HFFc6 (cell line): ENCODE measurements around the gene CNDP2. TPM values are rescaled to one million over a fixed set of nuclear protein-coding genes. Genes with fewer than 3 reads are reported as not detected.
"Not testable (repeated sequence)": the region's sequence is repeated elsewhere in the genome, so short reads cannot be mapped to it uniquely, and the experiment has no call there.

Experiments
- DNase-seq: peaks from one replicate; pipeline ENCODE4 v3.0.0-alpha.2; 2018
- H3K27ac Mint-ChIP-seq: 2 replicates; pipeline ENCODE4 v1.8.0; 2020; ENCODE audit warnings: mild to moderate bottlenecking, mixed read lengths
- H3K27me3 Mint-ChIP-seq: 2 replicates; pipeline ENCODE4 v1.8.0; 2021; ENCODE audit warnings: mild to moderate bottlenecking, moderate library complexity, mixed read lengths; ENCODE audit not compliant: insufficient read depth
- H3K36me3 Mint-ChIP-seq: 2 replicates; pipeline ENCODE4 v1.8.0; 2021; ENCODE audit warnings: low read depth, mixed read lengths
- H3K4me1 Mint-ChIP-seq: 2 replicates; pipeline ENCODE4 v1.8.0; 2020; ENCODE audit warnings: low read depth, mixed read lengths
- H3K4me3 Mint-ChIP-seq: 2 replicates; pipeline ENCODE4 v1.8.0; 2020; ENCODE audit warnings: mild to moderate bottlenecking, moderate library complexity, mixed read lengths
- H3K9me3 Mint-ChIP-seq: 2 replicates; pipeline ENCODE4 v1.8.0; 2020; ENCODE audit warnings: mild to moderate bottlenecking, mixed read lengths
- total RNA-seq, 6 experiments: library from RNA; stranded (reverse); fragmentation: NEBNext Ultra II Directional; extraction: Animal tissue kit (Norgen Biotek cat#: 25700); gene quantifications; 2 replicates in 1 of 6; 3 replicates in 5 of 6; pipeline ENCODE4 v1.2.3, GENCODE V29; 2021
- TF ChIP-seq, protein P1 (sequence below): fragments of 200-600 bp; sonication (generic); IDR thresholded peaks from 2 replicates; pipeline ENCODE4 v1.5.0; 2021; ENCODE audit warnings: antibody characterized with exemption, mild to moderate bottlenecking

CNDP2 gene
- total RNA-seq, 6 experiments from 2014 or later: 79.7 to 95.4 (median 85.3) TPM

DNA sequence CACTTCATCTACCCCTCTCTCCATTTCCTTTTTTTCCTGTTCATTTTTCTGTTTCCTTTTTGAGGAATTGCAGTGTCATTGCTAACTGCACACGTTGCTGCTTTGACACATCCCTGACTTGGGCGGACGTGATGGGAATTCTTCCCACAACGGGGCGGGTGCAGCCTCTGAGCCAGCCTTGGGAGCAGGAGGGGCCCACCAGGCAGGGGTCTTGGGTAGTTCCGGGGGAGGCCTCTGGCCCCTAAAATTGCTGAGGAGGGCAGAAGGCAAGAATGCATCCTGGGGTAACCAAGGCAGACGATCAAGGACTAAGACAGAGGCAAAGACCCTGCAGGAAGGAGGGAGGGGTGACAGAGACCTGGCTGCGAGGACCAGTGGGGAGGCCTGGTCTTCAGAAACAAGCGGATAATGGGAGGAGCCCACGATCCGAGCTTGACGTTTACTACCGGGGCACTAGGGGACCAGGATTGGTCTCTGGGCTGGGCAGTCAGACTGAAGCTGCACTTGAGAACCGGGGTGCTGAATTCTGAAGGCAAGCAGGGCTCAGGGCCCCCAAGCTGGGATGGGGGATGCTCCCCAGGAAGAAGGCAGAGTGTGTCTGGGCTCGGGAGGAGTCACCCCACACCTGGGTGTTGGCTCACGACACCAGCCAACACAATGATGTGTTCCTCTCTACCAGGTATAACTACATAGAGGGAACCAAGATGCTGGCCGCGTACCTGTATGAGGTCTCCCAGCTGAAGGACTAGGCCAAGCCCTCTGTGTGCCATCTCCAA, 23.3 kb downstream of the CNDP2 start:
- Mint-ChIP-seq H3K9me3 (no peaks in the 10 kb centered on the region), H3K4me3 (no peak overlapping the region), H3K27me3 (no peaks in the 10 kb centered on the region; the same call in 1 of the 2 replicates), H3K4me1 (no peaks in the 10 kb centered on the region), H3K36me3 (peaks cover 31% of the 10 kb centered on the region), H3K27ac (no peak overlapping the region)
- no peak for DNase-seq
- TF ChIP-seq, protein P1, sequence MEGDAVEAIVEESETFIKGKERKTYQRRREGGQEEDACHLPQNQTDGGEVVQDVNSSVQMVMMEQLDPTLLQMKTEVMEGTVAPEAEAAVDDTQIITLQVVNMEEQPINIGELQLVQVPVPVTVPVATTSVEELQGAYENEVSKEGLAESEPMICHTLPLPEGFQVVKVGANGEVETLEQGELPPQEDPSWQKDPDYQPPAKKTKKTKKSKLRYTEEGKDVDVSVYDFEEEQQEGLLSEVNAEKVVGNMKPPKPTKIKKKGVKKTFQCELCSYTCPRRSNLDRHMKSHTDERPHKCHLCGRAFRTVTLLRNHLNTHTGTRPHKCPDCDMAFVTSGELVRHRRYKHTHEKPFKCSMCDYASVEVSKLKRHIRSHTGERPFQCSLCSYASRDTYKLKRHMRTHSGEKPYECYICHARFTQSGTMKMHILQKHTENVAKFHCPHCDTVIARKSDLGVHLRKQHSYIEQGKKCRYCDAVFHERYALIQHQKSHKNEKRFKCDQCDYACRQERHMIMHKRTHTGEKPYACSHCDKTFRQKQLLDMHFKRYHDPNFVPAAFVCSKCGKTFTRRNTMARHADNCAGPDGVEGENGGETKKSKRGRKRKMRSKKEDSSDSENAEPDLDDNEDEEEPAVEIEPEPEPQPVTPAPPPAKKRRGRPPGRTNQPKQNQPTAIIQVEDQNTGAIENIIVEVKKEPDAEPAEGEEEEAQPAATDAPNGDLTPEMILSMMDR: no peak

DNA sequence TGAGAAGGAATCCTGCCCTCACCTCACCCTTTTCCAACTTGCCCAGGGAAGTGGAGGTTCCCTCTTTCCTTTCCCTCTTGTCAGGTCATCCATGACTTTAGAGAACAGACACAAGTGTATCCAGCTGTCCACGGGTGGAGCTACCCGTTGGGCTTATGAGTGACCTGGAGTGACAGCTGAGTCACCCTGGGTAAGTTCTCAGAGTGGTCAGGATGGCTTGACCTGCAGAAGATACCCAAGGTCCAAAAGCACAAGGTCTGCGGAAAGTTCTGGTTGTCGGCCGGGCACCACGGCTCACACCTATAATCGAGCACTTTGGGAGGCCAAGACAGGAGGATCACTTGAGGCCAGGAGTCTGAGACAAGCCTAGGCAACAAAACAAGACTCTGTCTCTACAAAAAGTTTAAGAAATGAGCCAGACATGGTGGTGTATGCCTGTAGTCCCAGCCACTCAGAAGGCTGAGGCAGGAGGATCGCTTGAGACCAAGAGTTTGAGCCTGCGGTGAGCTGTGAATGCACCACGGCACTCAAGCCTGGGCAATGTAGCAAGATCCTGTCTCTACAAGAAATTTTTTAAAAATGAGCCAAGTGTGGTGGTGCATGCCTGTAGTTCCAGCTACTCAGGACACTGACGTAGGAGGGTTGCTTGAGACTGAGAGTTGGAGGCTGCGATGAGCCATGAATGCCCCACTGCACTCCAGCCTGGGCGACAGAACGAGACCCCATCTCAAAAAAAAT, 24.1 kb downstream of the CNDP2 start:
- DNase-seq: no peak
- H3K27ac Mint-ChIP-seq: no peak overlapping the region

DNA sequence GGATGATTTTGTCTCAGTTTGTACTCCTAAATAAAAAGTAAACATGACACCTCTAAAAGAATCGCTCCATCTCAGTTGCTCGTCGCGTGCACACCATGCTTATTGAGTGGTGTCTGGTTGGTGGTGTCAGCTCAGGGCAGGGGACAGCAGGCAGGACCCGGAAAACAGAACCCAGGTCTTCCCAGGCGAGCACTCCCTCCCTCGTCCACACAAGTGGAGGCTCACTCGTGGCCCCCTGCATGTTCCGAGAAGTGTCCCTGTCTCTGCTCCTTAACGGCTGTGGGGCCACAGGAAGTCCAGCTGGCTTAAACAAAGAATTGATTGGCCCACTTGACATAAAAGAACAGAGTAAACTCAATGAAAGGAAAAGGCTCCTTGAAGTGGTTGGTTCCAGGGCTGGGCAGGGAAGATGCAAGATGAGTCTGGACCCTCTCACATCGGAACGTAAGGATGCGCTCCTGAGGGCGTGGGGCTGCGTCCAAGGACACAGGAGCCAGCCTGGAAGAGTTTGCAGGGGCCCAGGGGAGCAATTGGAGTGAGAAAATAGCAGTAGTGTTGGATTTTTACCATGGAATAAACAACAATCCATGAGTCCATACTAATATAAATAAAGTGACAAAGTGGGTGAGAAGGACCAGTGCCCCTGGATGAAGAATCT, 25.0 kb downstream of the CNDP2 start:
- Mint-ChIP-seq H3K36me3 (peaks cover 31% of the 10 kb centered on the region), H3K27ac (no peak overlapping the region), H3K4me1 (no peaks in the 10 kb centered on the region), H3K9me3 (no peaks in the 10 kb centered on the region), H3K4me3 (no peak overlapping the region; the same call in 1 of the 2 replicates), H3K27me3 (no peaks in the 10 kb centered on the region; the same call in 1 of the 2 replicates)
- DNase-seq: no peak
- TF ChIP-seq, protein P1: no peak

More for the DNA sequence above, 24.1 kb downstream of the CNDP2 start:
- no peaks in the 10 kb centered on the region for H3K4me1 Mint-ChIP-seq
- TF ChIP-seq, protein P1: no peak
- no peaks in the 10 kb centered on the region for H3K9me3 Mint-ChIP-seq
- H3K4me3 Mint-ChIP-seq: no peak overlapping the region
- H3K27me3 Mint-ChIP-seq: no peaks in the 10 kb centered on the region; the same call in 1 of the 2 replicates
- H3K36me3 Mint-ChIP-seq: peaks cover 31% of the 10 kb centered on the region

DNA sequence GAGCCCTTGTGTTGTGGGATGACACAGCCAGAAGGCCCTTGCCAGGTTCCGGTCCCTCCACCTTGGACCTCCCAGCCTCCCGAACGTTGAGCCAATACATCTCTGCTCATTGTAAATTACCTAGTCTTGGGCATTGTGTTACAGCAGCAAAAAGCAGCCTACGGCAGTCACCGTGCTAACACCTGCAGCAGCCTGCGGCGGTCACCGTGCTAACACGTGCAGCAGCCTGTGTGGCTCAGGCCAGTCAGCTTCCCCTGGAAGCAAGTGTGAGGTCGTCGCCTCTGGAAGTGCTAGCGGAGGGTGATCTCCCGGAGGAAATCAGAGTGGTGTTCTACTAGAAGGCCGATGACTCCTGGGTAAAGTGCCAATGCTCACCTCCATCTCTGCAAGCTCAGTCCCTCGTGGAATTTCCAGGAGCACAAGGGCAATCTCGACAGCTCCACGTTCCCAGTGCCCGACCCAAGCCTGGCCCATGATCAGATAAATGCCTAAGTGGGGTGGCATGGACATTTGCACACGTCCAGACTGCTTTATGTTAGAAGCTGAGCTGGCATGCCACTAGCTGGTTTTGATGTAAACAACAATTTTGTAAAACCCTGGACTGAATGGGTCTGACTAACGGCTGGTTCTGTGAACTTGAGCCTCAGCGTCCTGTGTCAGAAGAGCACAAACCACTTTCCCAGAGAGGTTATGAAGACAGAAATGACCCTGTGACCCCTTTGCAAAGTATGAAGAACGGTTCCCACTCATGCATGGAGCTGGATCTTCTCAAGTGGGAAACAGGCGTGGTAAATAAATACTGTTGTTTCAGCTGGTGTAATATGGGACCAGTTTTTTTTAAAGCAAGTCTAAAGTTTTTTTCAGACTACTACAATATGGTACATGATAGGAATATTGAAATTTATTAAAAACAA, 26.7 kb downstream of the CNDP2 start:
- TF ChIP-seq, protein P1: no peak
- DNase-seq: no peak
- Mint-ChIP-seq H3K27me3 (peaks cover 7% of the 10 kb centered on the region; the same call in 1 of the 2 replicates), H3K4me1 (no peaks in the 10 kb centered on the region), H3K4me3 (no peak overlapping the region), H3K27ac (no peak overlapping the region), H3K9me3 (no peaks in the 10 kb centered on the region), H3K36me3 (peaks cover 25% of the 10 kb centered on the region)

DNA sequence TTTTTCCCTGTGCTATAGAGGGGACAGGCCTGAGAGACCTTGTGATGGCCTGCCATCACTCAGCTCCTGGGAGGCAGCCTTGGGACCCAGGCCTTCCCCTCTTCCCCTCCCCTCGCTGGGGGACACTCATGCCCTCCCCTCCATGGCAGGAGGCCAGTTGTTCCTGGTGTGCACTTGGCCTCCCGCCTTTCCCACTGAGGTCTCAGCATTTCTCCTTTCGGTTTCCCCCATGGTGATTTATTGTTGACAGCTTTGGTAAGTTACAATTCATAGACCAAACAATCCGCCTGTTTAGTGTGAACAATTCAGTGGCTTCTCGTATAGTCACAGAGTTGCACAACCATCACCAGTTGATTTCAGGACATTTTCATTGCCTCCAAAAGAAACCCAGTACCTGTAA, 27.9 kb downstream of the CNDP2 start:
- peaks cover 7% of the 10 kb centered on the region for H3K27me3 Mint-ChIP-seq
- peaks cover 23% of the 10 kb centered on the region for H3K36me3 Mint-ChIP-seq
- H3K9me3 Mint-ChIP-seq: no peaks in the 10 kb centered on the region
- no peak for DNase-seq
- no peaks in the 10 kb centered on the region for H3K4me1 Mint-ChIP-seq
- no peak overlapping the region for H3K27ac Mint-ChIP-seq
- no peak overlapping the region for H3K4me3 Mint-ChIP-seq
- TF ChIP-seq, protein P1: no peak

DNA sequence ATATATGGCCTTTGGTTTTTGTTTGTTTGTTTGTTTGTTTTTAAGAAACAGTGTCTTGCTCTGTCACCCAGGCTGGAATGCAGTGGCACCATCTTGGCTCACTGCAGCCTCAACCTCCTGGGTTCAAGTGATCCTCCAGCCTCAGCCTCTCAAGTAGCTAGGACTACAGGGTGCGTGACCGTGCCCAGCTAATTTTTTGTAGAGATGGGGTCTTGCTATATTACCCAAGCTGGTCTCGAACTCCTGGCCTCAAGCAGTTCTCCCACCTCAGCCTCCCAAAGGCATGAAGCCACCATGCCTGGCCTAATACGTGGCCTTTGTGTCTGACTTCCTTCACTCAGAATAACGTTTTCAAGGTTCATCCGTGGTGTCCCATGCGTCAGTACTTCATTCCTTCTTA, 28.8 kb downstream of the CNDP2 start:
- peaks cover 16% of the 10 kb centered on the region for H3K36me3 Mint-ChIP-seq
- not testable (repeated sequence) for H3K27ac Mint-ChIP-seq, H3K9me3 Mint-ChIP-seq, H3K4me3 Mint-ChIP-seq, H3K4me1 Mint-ChIP-seq, DNase-seq, H3K27me3 Mint-ChIP-seq
